ENCODE results near the gene F13A1.

GRCh38 chr6:6368684-6369052, 48.2 kb upstream of the F13A1 start:
- TF ChIP-seq ATF2 (CRISPR knock-in tag; IDR thresholded peaks at IDR 0.05), result no peak
- no peak for TF ChIP-seq TBP (CRISPR knock-in tag; IDR thresholded peaks at IDR 0.05)
- TF ChIP-seq MYNN (CRISPR knock-in tag; IDR thresholded peaks at IDR 0.05; ENCODE audit: low read depth), result no peak
- TF ChIP-seq ZNF432 (CRISPR knock-in tag; IDR thresholded peaks at IDR 0.05; ENCODE audit: borderline replicate concordance), result no peak
- TF ChIP-seq CTCF (CRISPR knock-in tag; IDR thresholded peaks at IDR 0.05), result no peak
- no peak for TF ChIP-seq ARNT (IDR thresholded peaks at IDR 0.05)
- no peak for TF ChIP-seq SP1 (IDR thresholded peaks at IDR 0.05)
- TF ChIP-seq SP1 (CRISPR knock-in tag; IDR thresholded peaks at IDR 0.05), result no peak
- no peak for TF ChIP-seq ATF5 (CRISPR knock-in tag; IDR thresholded peaks at IDR 0.05; ENCODE audit: low read depth)
- no peak for TF ChIP-seq NFKB2 (CRISPR knock-in tag; IDR thresholded peaks at IDR 0.05; ENCODE audit: borderline replicate concordance)
- no peak for TF ChIP-seq ZNF558 (CRISPR knock-in tag; IDR thresholded peaks at IDR 0.05; ENCODE audit: borderline replicate concordance)
- no peak for TF ChIP-seq SNAPC5 (CRISPR knock-in tag; IDR thresholded peaks at IDR 0.05; ENCODE audit: borderline replicate concordance)

Measured in HepG2 (cell line).